Loucy (cell line): ENCODE measurements around the gene CCDC66.

ENCODE experiments used
- CTCF ChIP-seq: fragments of 200-600 bp; sonication (generic); conservative IDR thresholded peaks from 2 replicates; pipeline ENCODE4 v1.5.1; 2014; ENCODE audit warnings: mild to moderate bottlenecking, antibody characterized with exemption, low read length
- EZH2phosphoT487 ChIP-seq: fragments of 200-600 bp; IDR thresholded peaks from 2 replicates; pipeline ENCODE4 v1.6.1; 2018; ENCODE audit warnings: antibody characterized with exemption, mild to moderate bottlenecking, moderate library complexity, borderline replicate concordance

DNA sequence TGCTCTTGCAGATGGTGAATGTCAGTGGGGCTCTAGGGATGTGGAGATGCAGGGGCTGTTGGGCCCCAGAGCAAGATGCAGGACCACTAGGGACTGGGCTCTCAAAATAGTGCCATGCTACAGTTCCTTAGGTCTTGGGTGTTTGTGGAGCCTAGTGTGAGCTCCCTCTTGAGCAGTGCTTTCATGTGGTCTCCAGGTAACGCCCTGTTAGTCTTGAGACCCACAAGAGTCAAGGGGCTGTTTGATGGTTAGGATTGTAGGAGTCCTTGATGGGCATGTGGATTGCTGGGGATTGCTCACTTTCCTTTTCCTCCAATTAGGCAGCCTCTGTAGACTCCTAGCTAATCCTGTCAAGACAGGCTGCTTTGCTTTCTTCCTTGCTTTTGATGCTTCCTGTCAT lies 56.0 kb downstream of the CCDC66 start:
- no peak for TF ChIP-seq CTCF
- TF ChIP-seq EZH2phosphoT487, result no peak
